GM21723 (cell line): ENCODE measurements around the gene EYA3.

Source experiments
- ATAC-seq: cut with Tn5 transposase; IDR thresholded peaks from one replicate; pipeline ENCODE4 v1.9.1; 2021; ENCODE audit warnings: mild to moderate bottlenecking, moderate library complexity; ENCODE audit not compliant: unreplicated experiment

EYA3 gene

GRCh38 chr1:28088168-28088961 is at the start of gene EYA3:
Gene EYA3, minus strand, starts transcription at chr1:28088610. Its CDS starts 30,584 bp downstream, at chr1:28058026.
- peak; percentile 85 for ATAC-seq

GRCh38 chr1:28136922-28137613 is 48.7 kb upstream of the EYA3 start:
- no peak for ATAC-seq

- no peak for ATAC-seq
Measured at GRCh38 chr1:28136169-28136921, 47.9 kb upstream of the EYA3 start.

GRCh38 chr1:28135371-28136168 is 47.2 kb upstream of the EYA3 start:
- no peak for ATAC-seq

GRCh38 chr1:28134651-28135207 is 46.3 kb upstream of the EYA3 start:
- ATAC-seq: no peak

GRCh38 chr1:28132171-28133167 is 44.1 kb upstream of the EYA3 start:
- ATAC-seq: no peak

GRCh38 chr1:28130901-28131300 is 42.5 kb upstream of the EYA3 start:
- ATAC-seq: no peak

- no peak for ATAC-seq
Measured at GRCh38 chr1:28129150-28129549, 40.7 kb upstream of the EYA3 start.

- ATAC-seq: peak; percentile 66
Measured at GRCh38 chr1:28127617-28128257, 39.3 kb upstream of the EYA3 start.

GRCh38 chr1:28126783-28127490 is 38.5 kb upstream of the EYA3 start:
- no peak for ATAC-seq

GRCh38 chr1:28126212-28126611 is 37.8 kb upstream of the EYA3 start:
- no peak for ATAC-seq

GRCh38 chr1:28123461-28123961 is 35.1 kb upstream of the EYA3 start:
- no peak for ATAC-seq

GRCh38 chr1:28122183-28122582 is 33.8 kb upstream of the EYA3 start:
- no peak for ATAC-seq

- no peak for ATAC-seq
Measured at GRCh38 chr1:28119556-28119955, 31.1 kb upstream of the EYA3 start.

GRCh38 chr1:28118640-28119307 is 30.4 kb upstream of the EYA3 start:
- ATAC-seq: no peak

GRCh38 chr1:28115267-28115666 is 26.9 kb upstream of the EYA3 start:
- no peak for ATAC-seq

GRCh38 chr1:28114844-28115243 is 26.4 kb upstream of the EYA3 start:
- no peak for ATAC-seq

- ATAC-seq: no peak
Measured at GRCh38 chr1:28113242-28113572, 24.8 kb upstream of the EYA3 start.
